Kidney (tissue), 14 donors: ENCODE results near the gene KRT13. TPM values are rescaled to one million over a fixed set of nuclear protein-coding genes. Genes with fewer than 3 reads are reported as not detected.

ENCODE experiments used
- DNase-seq, 5 donors: peaks; one replicate each; pipeline ENCODE4 v3.0.0-alpha.2; 2013 to 2020
- FAIRE-seq: peaks from 2 replicates; lab custom pipeline; 2012; peaks lifted over from hg19 to GRCh38; lab: Jason Lieb, UNC
- H3K27ac ChIP-seq, 2 donors: one replicate each; pipeline ENCODE4 v1.7.0; 2013; ENCODE audit warnings: low read depth in 2 of 2, low read length in 2 of 2, inconsistent platforms in 1 of 2
- H3K27me3 ChIP-seq: one replicate; pipeline ENCODE4 v1.7.1; 2013; ENCODE audit warnings: low read length, inconsistent platforms; ENCODE audit not compliant: control insufficient read depth, insufficient read depth
- H3K36me3 ChIP-seq, 3 donors: one replicate each; pipeline versions ENCODE4 v1.7.0 to v1.7.1; 2013; ENCODE audit warnings: low read length in 3 of 3, control low read depth in 1 of 3, inconsistent platforms in 1 of 3; ENCODE audit not compliant: insufficient read depth in 3 of 3, control insufficient read depth in 2 of 3
- H3K4me1 ChIP-seq, 3 donors: one replicate each; pipeline versions ENCODE4 v1.7.0 to v1.7.1; 2013; ENCODE audit warnings: low read length in 3 of 3, inconsistent platforms in 1 of 3, low read depth in 1 of 3; ENCODE audit not compliant: control insufficient read depth in 2 of 3, insufficient read depth in 2 of 3
- H3K4me3 ChIP-seq, 3 donors: one replicate each; pipeline versions ENCODE4 v1.7.0 to v1.8.1; 2013; ENCODE audit warnings: low read length in 3 of 3, control low read depth in 1 of 3, inconsistent platforms in 1 of 3
- H3K9ac ChIP-seq, 3 donors: one replicate each; pipeline versions ENCODE4 v1.7.0 to v1.7.1; 2013; ENCODE audit warnings: low read length in 3 of 3, control low read depth in 1 of 3, inconsistent platforms in 1 of 3
- H3K9me3 ChIP-seq, 3 donors: one replicate each; pipeline versions ENCODE4 v1.7.0 to v1.7.1; 2013; ENCODE audit warnings: low read length in 3 of 3, control low read depth in 1 of 3, inconsistent platforms in 1 of 3; ENCODE audit not compliant: control insufficient read depth in 2 of 3, insufficient read depth in 1 of 3
- CTCF ChIP-seq: IDR thresholded peaks from 3 replicates; pipeline ENCODE4 v1.5.1; 2012; ENCODE audit warnings: mild to moderate bottlenecking, moderate library complexity, borderline replicate concordance; ENCODE audit not compliant: insufficient read depth; ENCODE audit errors: extremely low read depth
- intact Hi-C: fragments of 100-400 bp; cut with DNase I; formaldehyde crosslinking; loops from one replicate; pipeline ENCODE4 v1.11.1; 2022
- microRNA-seq: library from miRNA; unstranded; fragments of <30 nt; microRNA quantifications from one replicate; pipeline ENCODE4 v1.2.0, GENCODE V29; 2020
- polyA plus RNA-seq: library from polyadenylated mRNA; stranded (reverse); fragments of 350-450 nt; fragmentation: Illumina TruSeq; extraction: RNeasy Lipid Tissue Mini Kit (QIAGEN cat#74804); gene quantifications from one replicate; pipeline ENCODE4 v1.2.3, GENCODE V29; 2014; ENCODE audit warnings: low read depth, low replicate concordance; ENCODE audit not compliant: insufficient read depth
- total RNA-seq: library from RNA; stranded (reverse); fragmentation: NEBNext Ultra II Directional; extraction: Animal tissue kit (Norgen Biotek cat#: 25700); gene quantifications from one replicate; pipeline ENCODE4 v1.2.1, GENCODE V29; 2021
- donor health status: control.
- donor health status: control.
- donor health status: control.
- donor health status: control.
- donor health status: control.
- donor health status: DM: yes; HTN: yes; CAD: no.
- donor health status: Normal renal cell carcinoma (clear cell type).

Gene KRT13
- total and polyA plus RNA-seq, 2 donors from 2014 or later = not detected

GRCh38 chr17:41452281-41452680 lies 53.1 kb downstream of the KRT13 start:
- Histone ChIP-seq H3K36me3 (no peaks in the 10 kb centered on the region), H3K9me3 (no peaks in the 10 kb centered on the region), H3K27ac (no peak overlapping the region), H3K9ac (no peak overlapping the region), H3K4me3 (no peak overlapping the region), H3K27me3 (no peaks in the 10 kb centered on the region), H3K4me1 (no peaks in the 10 kb centered on the region)
- no peak for TF ChIP-seq CTCF
- intact Hi-C loops = no loop called here
- DNase-seq (no peak), FAIRE-seq (no peak)

GRCh38 chr17:41451154-41451728 lies 54.2 kb downstream of the KRT13 start:
- Histone ChIP-seq H3K27me3 (no peaks in the 10 kb centered on the region), H3K4me1 (no peaks in the 10 kb centered on the region), H3K9ac (no peak overlapping the region), H3K4me3 (no peak overlapping the region), H3K36me3 (no peaks in the 10 kb centered on the region), H3K27ac (no peak overlapping the region), H3K9me3 (no peaks in the 10 kb centered on the region)
- DNase-seq (no peak), FAIRE-seq (no peak)
- TF ChIP-seq CTCF = no peak
- intact Hi-C loops = no loop called here

Small RNA genes within 50 kb of the gene (microRNA-seq; reads per million reads assigned to microRNA genes)
- gene MIR6510 = not detected

Other genes with a start within 250 kb of the KRT13 start
- not detected for gene KRTAP9-6, start 240.2 kb downstream of the KRT13 start, total RNA-seq
- not detected for gene KRTAP9-6, start 240.2 kb downstream of the KRT13 start, polyA plus RNA-seq
- not detected for gene KRTAP9-7, start 229.9 kb downstream of the KRT13 start, total RNA-seq
- gene KRTAP9-7, start 229.9 kb downstream of the KRT13 start, polyA plus RNA-seq = not detected
- gene KRTAP29-1, start 202.8 kb downstream of the KRT13 start, total RNA-seq = not detected
- gene KRTAP29-1, start 202.8 kb downstream of the KRT13 start, polyA plus RNA-seq = not detected
- not detected for gene KRTAP16-1, start 196.3 kb downstream of the KRT13 start, total RNA-seq
- not detected for gene KRTAP16-1, start 196.3 kb downstream of the KRT13 start, polyA plus RNA-seq
- gene KRTAP17-1, start 189.9 kb downstream of the KRT13 start, total RNA-seq = not detected
- not detected for gene KRTAP17-1, start 189.9 kb downstream of the KRT13 start, polyA plus RNA-seq
- not detected for gene KRT33A, start 154.8 kb downstream of the KRT13 start, total RNA-seq
- not detected for gene KRT33A, start 154.8 kb downstream of the KRT13 start, polyA plus RNA-seq
- not detected for gene KRT33B, start 135.8 kb downstream of the KRT13 start, total RNA-seq
- gene KRT33B, start 135.8 kb downstream of the KRT13 start, polyA plus RNA-seq = not detected
- not detected for gene KRT34, start 123.3 kb downstream of the KRT13 start, total RNA-seq
- not detected for gene KRT34, start 123.3 kb downstream of the KRT13 start, polyA plus RNA-seq
- not detected for gene KRT31, start 108.0 kb downstream of the KRT13 start, total RNA-seq
- gene KRT31, start 108.0 kb downstream of the KRT13 start, polyA plus RNA-seq = not detected
- gene KRT37, start 81.0 kb downstream of the KRT13 start, total RNA-seq = not detected
- not detected for gene KRT37, start 81.0 kb downstream of the KRT13 start, polyA plus RNA-seq
- gene KRT38, start 64.6 kb downstream of the KRT13 start, total RNA-seq = not detected
- gene KRT38, start 64.6 kb downstream of the KRT13 start, polyA plus RNA-seq = not detected
- not detected for gene KRT32, start 38.2 kb downstream of the KRT13 start, total RNA-seq
- not detected for gene KRT32, start 38.2 kb downstream of the KRT13 start, polyA plus RNA-seq
- gene KRT35, start 24.5 kb downstream of the KRT13 start, total RNA-seq = not detected
- not detected for gene KRT35, start 24.5 kb downstream of the KRT13 start, polyA plus RNA-seq
- gene KRT36, start 15.7 kb downstream of the KRT13 start, total RNA-seq = not detected
- gene KRT36, start 15.7 kb downstream of the KRT13 start, polyA plus RNA-seq = not detected
- gene KRT15, start 13.3 kb upstream of the KRT13 start, total RNA-seq = 2.8 TPM
- gene KRT15, start 13.3 kb upstream of the KRT13 start, polyA plus RNA-seq = 0.15 TPM
- gene KRT19, start 22.7 kb upstream of the KRT13 start, total RNA-seq = 781 TPM
- gene KRT19, start 22.7 kb upstream of the KRT13 start, polyA plus RNA-seq = 319 TPM
- not detected for gene KRT9, start 66.4 kb upstream of the KRT13 start, total RNA-seq
- not detected for gene KRT9, start 66.4 kb upstream of the KRT13 start, polyA plus RNA-seq
- not detected for gene KRT14, start 81.3 kb upstream of the KRT13 start, total RNA-seq
- gene KRT14, start 81.3 kb upstream of the KRT13 start, polyA plus RNA-seq = not detected
- 3.1 TPM for gene KRT16, start 107.2 kb upstream of the KRT13 start, total RNA-seq
- gene KRT16, start 107.2 kb upstream of the KRT13 start, polyA plus RNA-seq = not detected
- 11.1 TPM for gene KRT17, start 119.0 kb upstream of the KRT13 start, total RNA-seq
- 5.5 TPM for gene KRT17, start 119.0 kb upstream of the KRT13 start, polyA plus RNA-seq
- 842 TPM for gene EIF1, start 183.3 kb upstream of the KRT13 start, total RNA-seq
- gene EIF1, start 183.3 kb upstream of the KRT13 start, polyA plus RNA-seq = 1,166 TPM
- gene GAST, start 206.7 kb upstream of the KRT13 start, total RNA-seq = not detected
- gene GAST, start 206.7 kb upstream of the KRT13 start, polyA plus RNA-seq = not detected
- gene HAP1, start 229.0 kb upstream of the KRT13 start, total RNA-seq = 1.3 TPM
- gene HAP1, start 229.0 kb upstream of the KRT13 start, polyA plus RNA-seq = 0.99 TPM